HG03457 (cell line): ENCODE data around the gene TBC1D22B.
"Not testable (repeated sequence)": the region's sequence is repeated elsewhere in the genome, so short reads cannot be mapped to it uniquely, and the experiment has no call there.

ENCODE experiments used
- ATAC-seq: cut with Tn5 transposase; IDR thresholded peaks from one replicate; pipeline ENCODE4 v1.9.1; 2021; ENCODE audit warnings: moderate number of reproducible peaks; ENCODE audit not compliant: unreplicated experiment

TBC1D22B gene

GRCh38 chr6:37303091-37303660, 45.6 kb downstream of the TBC1D22B start:
- ATAC-seq: no peak

GRCh38 chr6:37303891-37304503, 46.4 kb downstream of the TBC1D22B start:
- no peak for ATAC-seq

DNA sequence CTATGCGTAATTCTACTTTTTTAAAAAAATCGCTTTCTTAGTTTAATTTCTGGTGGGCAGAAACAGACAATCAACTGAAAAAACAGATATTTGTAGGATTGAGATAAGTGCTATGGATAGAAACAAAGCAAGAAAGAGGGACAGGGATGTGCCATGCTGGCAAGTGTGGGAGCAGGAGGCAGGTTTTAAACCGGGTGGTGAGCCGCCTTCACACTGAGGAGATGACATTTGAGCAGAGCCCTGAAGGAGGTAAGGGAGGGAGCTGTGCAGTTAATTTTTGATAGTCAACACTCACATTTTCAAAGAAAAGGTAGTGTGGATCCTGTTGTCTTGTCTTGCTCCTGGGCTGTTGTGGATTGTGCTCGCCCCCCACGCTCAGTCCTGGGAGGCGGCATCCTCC, 47.2 kb downstream of the TBC1D22B start:
- no peak for ATAC-seq

- no peak for ATAC-seq
These were observed 48.4 kb downstream of the TBC1D22B start for GRCh38 chr6:37305841-37306425.

DNA sequence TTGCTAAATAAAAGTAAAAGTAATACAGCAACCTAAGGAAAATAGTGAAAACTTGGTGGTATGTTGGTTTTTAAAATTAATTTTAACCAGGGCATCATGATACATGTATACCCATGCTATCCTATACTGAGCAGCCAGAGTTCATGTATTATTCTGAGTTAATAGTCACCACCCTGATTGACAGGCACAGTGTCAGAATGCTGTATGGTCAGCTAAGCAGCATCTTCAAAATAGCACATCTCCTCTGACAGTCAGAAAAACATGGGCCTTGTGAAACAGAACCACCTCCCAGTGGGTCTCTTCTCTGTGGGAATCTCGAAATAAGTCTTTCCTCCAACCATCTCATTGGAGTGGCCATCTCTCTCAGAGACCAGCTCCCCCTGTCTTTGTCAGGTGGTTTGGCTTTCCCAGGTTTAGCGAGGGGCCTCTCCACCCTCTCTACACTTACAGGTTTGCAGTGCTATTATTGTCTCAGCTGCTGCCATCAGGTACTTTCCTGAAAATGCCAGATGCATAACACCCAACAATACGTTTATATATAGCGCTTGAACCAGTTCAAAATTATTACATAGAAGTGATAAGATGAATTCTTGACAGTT, 49.2 kb downstream of the TBC1D22B start:
- no peak for ATAC-seq

- not testable (repeated sequence) for ATAC-seq
These were observed 49.9 kb downstream of the TBC1D22B start for GRCh38 chr6:37307484-37307883.

- ATAC-seq: no peak
These were observed 50.7 kb downstream of the TBC1D22B start for GRCh38 chr6:37308069-37308815.

GRCh38 chr6:37309046-37309445, 51.5 kb downstream of the TBC1D22B start:
- no peak for ATAC-seq

GRCh38 chr6:37309692-37310091, 52.1 kb downstream of the TBC1D22B start:
- no peak for ATAC-seq

DNA sequence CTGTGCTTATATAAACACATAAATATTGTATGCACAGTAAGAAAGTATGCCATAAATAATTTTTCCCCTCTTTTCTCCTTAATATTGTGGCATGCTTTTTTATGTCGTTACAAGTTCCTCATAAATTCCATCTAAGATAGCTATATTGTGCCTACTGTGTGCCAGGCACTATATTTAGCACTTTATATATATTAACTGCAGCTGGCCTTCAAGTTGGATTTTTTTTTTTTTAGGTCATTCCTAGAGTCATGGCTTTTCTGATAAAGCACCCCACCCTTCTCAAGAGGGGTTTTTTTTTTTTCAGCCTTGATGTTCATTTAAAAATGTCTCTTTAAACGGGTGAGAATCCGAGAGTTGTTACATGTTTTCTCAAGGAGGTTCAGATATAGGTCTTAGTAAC, 53.4 kb downstream of the TBC1D22B start:
- no peak for ATAC-seq

DNA sequence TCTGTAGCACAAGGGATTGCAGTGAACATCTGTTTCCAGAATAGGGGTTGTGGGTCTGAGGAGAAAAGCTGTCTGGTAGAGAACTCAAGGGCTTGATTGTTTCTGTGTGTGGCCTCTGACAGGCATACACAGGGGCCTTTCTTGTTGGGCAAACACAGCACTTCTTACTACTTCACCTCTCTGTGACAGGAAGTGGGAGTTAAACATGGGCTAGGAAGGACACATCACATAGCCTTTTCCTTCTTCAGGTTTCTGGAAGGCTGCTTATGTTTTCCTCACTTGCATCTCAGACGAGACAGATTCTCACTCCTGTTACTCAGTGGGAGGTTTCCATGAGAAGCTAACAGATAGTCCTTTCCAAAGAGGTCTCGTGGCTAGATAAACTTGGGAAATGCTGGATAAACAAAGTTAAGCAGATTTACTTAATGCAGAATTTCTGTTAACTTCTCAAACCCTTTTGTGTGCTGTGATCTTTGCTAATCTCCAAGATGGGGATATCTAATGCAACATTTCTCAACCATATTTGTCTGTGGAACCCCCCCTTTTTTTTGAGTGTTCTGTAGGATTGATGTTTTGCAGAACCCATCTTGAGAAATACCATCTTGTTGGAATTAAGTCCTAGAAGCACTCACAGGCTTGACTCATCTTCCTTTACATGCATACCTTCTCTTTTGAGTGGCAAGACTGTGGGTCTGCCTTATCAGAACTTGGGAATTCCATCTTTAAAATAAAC, 54.3 kb downstream of the TBC1D22B start:
- ATAC-seq: no peak

DNA sequence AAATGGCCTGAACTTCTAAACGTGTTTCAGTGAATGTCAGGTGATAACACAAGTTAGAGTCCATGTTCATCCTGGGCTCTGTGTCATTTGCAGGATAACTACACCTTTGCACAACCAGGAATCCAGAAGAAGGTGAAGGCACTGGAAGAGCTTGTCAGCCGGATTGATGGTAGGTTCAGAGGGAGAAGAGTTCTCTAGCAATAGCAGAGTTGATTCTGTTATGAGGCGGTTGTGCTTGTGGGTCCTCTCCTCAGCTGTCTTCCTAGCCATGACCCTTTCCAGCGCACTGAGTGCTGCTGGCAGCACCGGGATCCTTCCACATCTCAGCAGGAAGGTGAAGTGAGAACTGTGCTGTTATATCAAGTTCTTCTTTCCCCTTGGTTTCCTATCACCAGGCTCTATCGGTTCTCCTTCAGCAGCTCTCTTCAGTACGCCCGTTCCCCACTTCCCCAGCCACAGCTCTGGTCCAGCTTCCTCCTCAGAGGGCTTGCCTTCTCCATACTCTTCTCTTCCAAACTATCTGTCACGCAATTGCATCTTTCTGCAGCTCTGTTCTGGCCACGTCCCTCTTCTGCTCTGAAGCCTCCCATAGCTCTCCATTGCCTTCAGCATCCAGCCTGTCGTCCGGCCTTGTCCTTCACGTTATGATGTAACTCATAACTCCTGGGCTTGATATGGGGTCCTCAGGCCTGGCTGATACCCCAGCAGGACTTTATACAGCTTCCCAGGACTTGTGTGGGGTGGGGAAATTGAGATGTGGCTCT, 56.3 kb downstream of the TBC1D22B start:
- ATAC-seq: no peak

DNA sequence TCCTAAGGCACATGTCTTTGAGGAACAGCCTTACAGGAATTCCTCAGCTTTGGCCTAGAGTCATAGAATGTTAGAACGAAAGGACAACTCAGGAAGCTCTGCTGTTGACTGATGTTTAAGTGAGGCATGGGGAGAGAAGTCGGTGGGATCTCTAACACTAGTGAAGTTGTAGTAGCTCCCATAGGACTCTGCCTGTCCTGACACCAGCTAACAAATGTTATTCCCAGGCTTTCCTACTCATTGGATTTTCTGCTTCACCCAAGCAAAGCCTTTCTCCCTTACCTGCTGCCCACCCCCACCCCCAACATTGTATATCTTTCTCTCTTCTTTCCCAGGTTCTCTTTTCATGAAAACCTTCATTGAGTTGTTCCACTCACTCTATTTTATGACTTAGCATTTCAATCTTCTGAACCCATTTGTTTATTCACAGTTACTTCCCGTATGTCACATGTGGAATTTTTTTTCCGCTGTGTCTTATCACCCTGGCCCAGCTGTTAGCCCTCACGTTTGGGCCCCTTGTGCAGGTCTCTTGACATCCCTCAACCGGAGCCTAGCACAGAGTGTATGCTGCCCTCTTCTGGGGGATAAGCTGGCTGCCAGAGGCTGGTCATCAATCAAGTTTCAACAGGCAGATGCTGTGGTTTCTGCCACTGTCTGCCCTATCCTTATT, 57.0 kb downstream of the TBC1D22B start:
- no peak for ATAC-seq

DNA sequence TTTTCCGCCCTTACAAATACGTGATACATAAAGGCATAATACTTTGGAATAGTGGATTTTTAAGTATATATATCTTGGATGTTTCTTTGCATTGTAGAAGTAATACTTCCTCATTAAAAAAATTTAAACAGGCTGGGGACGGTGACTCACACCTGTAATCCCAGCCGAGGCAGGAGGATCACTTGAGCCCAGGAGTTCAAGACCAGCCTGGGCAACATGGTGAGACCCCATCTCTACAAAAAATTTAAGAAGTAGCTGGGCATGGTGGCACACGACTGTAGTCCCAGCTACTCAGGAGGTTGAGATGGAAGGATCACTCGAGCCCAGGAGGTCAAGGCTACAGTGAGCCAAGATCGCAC, 57.6 kb downstream of the TBC1D22B start:
- ATAC-seq: no peak

GRCh38 chr6:37316071-37316470, 58.5 kb downstream of the TBC1D22B start:
- ATAC-seq: no peak

DNA sequence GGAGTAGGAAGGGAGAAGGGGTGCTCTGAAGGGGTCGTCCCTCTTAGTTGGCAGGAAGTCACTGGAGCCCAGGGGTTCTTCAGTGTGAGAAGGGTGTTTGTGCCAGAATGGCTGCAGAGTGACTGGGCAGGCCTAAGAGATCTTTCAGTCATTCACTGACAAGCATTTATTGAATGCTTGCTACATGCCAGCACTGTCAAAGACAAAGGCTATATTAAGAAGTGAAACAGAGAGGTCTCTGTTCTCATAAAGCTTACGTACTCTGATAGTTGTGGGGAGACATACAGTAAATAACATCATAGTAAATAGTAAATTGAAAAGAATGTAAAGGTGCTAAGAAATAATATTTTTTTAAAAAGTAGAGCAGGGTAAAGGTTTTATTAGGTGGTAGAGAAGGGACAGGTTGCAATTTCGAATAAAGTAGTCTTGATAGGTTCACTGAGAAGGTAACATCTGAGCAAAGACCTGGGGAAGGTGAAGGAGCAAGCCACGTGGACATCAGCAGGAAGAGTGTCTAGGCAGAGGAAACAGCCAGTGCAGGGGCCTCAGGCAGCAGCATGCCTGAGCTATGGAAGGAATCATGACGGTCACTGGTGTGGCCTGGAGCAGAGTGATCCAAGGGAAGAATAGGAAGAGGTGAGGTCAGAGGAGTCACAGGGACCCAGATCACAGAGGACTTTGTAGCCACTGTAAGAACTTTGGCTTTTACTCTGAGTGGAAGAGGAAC, 59.9 kb downstream of the TBC1D22B start:
- no peak for ATAC-seq

DNA sequence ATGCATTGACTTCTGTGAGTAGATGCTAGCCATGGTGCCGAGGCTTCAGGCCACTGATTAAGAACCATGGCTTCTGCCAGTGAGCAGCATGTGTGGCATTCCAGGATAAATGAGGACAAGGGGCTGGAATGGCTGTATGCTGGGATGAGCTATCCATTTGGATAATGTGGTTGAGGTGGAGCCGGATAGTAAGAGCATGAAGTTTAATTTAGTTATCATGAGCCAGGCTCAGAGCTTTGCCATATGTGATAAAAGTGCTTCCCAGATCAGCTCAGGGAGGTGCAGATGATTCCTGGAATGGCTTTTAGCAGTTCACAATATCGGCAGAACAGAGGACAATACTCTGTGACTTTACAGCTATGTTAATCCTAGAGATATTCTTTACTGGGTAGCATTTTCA, 61.6 kb downstream of the TBC1D22B start:
- ATAC-seq: no peak

DNA sequence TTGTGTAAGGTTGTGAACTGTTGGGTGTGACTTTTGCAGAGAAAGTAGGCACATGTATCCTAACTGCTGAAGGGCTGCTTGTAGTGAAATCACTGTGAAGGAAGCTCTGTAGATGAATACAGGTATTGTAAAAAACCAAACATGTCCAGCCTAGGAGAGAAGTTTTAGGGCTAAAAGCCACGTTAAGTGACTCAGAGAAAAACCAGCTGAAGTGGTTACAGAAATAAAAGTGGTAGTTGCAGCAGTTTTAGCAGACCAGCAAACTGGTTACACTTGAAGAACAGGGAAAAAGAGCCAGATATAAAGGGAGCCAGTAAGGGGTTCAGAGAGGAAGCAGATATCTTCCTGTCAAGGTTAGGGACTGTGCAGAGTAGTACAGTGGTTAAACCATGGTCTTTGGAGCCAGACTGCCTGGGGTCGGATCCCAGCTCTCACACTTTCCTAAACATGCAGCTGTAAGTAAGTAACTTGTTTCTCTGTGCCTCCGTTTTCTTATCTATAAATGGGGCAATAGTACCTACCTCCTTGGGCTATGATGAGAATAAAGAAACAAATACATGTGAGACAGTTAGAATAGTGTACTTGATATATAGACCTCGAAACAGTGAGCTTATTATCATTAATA, 62.4 kb downstream of the TBC1D22B start:
- ATAC-seq: no peak

GRCh38 chr6:37320646-37321045, 63.1 kb downstream of the TBC1D22B start:
- ATAC-seq: no peak
